SK-N-SH (cell line): ENCODE results near the gene AFF3. TPM values are rescaled to one million over a fixed set of nuclear protein-coding genes. Genes with fewer than 3 reads are reported as not detected.

ENCODE experiments used
- ELF1 ChIP-seq: IDR thresholded peaks from 2 replicates; pipeline ENCODE4 v1.4.0; 2012
- EP300 ChIP-seq, 2 experiments: IDR thresholded peaks; 2 replicates each; pipeline versions ENCODE4 v1.4.0 to v1.6.1; 2012; ENCODE audit warnings: borderline replicate concordance in 1 of 2, low read depth in 1 of 2, low read length in 1 of 2
- FOSL2 ChIP-seq: IDR thresholded peaks from 2 replicates; pipeline ENCODE4 v1.4.0; 2012; ENCODE audit warnings: low read depth, mild to moderate bottlenecking, moderate library complexity, borderline replicate concordance
- MAX ChIP-seq: IDR thresholded peaks from 2 replicates; pipeline ENCODE4 v1.4.0; 2012; ENCODE audit warnings: low read depth
- POLR2AphosphoS5 ChIP-seq: IDR thresholded peaks from 2 replicates; pipeline ENCODE4 v1.6.1; 2012; ENCODE audit warnings: low read depth, low read length
- RAD21 ChIP-seq: IDR thresholded peaks from 2 replicates; pipeline ENCODE4 v1.6.1; 2012; ENCODE audit warnings: mild to moderate bottlenecking, low read length
- REST ChIP-seq: IDR thresholded peaks from 2 replicates; pipeline ENCODE4 v1.6.1; 2012; ENCODE audit warnings: mild to moderate bottlenecking, low read depth, low read length, moderate library complexity
- SIN3A ChIP-seq: IDR thresholded peaks from 2 replicates; pipeline ENCODE4 v1.6.1; 2012; ENCODE audit warnings: low read depth, mild to moderate bottlenecking, low read length, moderate library complexity, borderline replicate concordance
- TCF12 ChIP-seq: IDR thresholded peaks from 2 replicates; pipeline ENCODE4 v1.4.0; 2012
- USF1 ChIP-seq: IDR thresholded peaks from 2 replicates; pipeline ENCODE4 v1.4.0; 2012; ENCODE audit warnings: low read depth, borderline replicate concordance
- polyA plus RNA-seq, 3 experiments: library from polyadenylated mRNA; depleted of rRNA; stranded (reverse); fragments of >200 nt; gene quantifications; 2 replicates each; pipeline ENCODE4 v1.2.3, GENCODE V29; 2012
- TF ChIP-seq, protein P1 (sequence below): IDR thresholded peaks from 2 replicates; pipeline ENCODE4; 2012
- TF ChIP-seq, protein P2 (sequence below): fragments of 200-600 bp; sonication (generic); IDR thresholded peaks from 2 replicates; pipeline ENCODE4 v1.6.1; 2017; ENCODE audit warnings: antibody characterized with exemption, mild to moderate bottlenecking, moderate library complexity
- TF ChIP-seq, protein P3 (sequence below): IDR thresholded peaks from 2 replicates; pipeline ENCODE4 v1.4.0; 2012; ENCODE audit warnings: low read depth, borderline replicate concordance

AFF3 gene
- polyA plus RNA-seq, 1 of the 3 experiments (the other 2 are of a cell fraction), result 0.36 TPM

- TF ChIP-seq FOSL2 (peak; percentile 54; the same call in 1 of the 2 replicates), RAD21 (peak; percentile 18; the same call in 1 of the 2 replicates), USF1 (no peak), TCF12 (peak; percentile 88), MAX (no peak), ELF1 (no peak), POLR2AphosphoS5 (peak; percentile 66; the same call in 1 of the 2 replicates), SIN3A (no peak), REST (no peak), EP300 (IDR thresholded peaks at IDR 0.05; ENCODE audit: borderline replicate concordance in 1 of 2, low read depth in 1 of 2, low read length in 1 of 2) (peak; percentile 53 to 91; a peak in 3 of 4 replicates)
- TF ChIP-seq, protein P1, sequence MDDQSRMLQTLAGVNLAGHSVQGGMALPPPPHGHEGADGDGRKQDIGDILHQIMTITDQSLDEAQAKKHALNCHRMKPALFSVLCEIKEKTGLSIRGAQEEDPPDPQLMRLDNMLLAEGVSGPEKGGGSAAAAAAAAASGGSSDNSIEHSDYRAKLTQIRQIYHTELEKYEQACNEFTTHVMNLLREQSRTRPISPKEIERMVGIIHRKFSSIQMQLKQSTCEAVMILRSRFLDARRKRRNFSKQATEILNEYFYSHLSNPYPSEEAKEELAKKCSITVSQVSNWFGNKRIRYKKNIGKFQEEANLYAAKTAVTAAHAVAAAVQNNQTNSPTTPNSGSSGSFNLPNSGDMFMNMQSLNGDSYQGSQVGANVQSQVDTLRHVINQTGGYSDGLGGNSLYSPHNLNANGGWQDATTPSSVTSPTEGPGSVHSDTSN, result peak; percentile 89
- TF ChIP-seq, protein P2, sequence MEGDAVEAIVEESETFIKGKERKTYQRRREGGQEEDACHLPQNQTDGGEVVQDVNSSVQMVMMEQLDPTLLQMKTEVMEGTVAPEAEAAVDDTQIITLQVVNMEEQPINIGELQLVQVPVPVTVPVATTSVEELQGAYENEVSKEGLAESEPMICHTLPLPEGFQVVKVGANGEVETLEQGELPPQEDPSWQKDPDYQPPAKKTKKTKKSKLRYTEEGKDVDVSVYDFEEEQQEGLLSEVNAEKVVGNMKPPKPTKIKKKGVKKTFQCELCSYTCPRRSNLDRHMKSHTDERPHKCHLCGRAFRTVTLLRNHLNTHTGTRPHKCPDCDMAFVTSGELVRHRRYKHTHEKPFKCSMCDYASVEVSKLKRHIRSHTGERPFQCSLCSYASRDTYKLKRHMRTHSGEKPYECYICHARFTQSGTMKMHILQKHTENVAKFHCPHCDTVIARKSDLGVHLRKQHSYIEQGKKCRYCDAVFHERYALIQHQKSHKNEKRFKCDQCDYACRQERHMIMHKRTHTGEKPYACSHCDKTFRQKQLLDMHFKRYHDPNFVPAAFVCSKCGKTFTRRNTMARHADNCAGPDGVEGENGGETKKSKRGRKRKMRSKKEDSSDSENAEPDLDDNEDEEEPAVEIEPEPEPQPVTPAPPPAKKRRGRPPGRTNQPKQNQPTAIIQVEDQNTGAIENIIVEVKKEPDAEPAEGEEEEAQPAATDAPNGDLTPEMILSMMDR, result no peak
- TF ChIP-seq, protein P3, sequence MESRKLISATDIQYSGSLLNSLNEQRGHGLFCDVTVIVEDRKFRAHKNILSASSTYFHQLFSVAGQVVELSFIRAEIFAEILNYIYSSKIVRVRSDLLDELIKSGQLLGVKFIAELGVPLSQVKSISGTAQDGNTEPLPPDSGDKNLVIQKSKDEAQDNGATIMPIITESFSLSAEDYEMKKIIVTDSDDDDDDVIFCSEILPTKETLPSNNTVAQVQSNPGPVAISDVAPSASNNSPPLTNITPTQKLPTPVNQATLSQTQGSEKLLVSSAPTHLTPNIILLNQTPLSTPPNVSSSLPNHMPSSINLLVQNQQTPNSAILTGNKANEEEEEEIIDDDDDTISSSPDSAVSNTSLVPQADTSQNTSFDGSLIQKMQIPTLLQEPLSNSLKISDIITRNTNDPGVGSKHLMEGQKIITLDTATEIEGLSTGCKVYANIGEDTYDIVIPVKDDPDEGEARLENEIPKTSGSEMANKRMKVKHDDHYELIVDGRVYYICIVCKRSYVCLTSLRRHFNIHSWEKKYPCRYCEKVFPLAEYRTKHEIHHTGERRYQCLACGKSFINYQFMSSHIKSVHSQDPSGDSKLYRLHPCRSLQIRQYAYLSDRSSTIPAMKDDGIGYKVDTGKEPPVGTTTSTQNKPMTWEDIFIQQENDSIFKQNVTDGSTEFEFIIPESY, result no peak
Measured at GRCh38 chr2:99974275-99974674, 168.1 kb downstream of the AFF3 start (continued).
